ENCODE measurements around the gene LUC7L3. TPM values are rescaled to one million over a fixed set of nuclear protein-coding genes. Genes with fewer than 3 reads are reported as not detected.

The LUC7L3 gene
- total and polyA plus RNA-seq, 2 of the 13 experiments (the other 11 are each of a cell fraction or from before 2014, with no cell fraction given), result 108 to 120 TPM

GRCh38 chr17:50686494-50687199 lies 32.8 kb upstream of the LUC7L3 start (continued):
- TF ChIP-seq ZBED4 (CRISPR knock-in tag; IDR thresholded peaks at IDR 0.05; ENCODE audit: borderline replicate concordance), result peak; percentile 86
- TF ChIP-seq PRDM4 (CRISPR knock-in tag; IDR thresholded peaks at IDR 0.05; ENCODE audit: borderline replicate concordance), result no peak
- 0 out of 4 replicates have a peak, but pooled peaks of 1 of the 2 experiments have one; percentile 45 for TF ChIP-seq NR2F1 (CRISPR knock-in tag; IDR thresholded peaks at IDR 0.05)
- TF ChIP-seq HNRNPL (IDR thresholded peaks at IDR 0.05; ENCODE audit: low read depth, low read length), result peak; percentile 70; the same call in 1 of the 2 replicates
- TF ChIP-seq ZBTB43 (CRISPR knock-in tag; conservative IDR thresholded peaks at IDR 0.05), result no peak; the same call in 1 of the 2 replicates
- TF ChIP-seq, protein P1, sequence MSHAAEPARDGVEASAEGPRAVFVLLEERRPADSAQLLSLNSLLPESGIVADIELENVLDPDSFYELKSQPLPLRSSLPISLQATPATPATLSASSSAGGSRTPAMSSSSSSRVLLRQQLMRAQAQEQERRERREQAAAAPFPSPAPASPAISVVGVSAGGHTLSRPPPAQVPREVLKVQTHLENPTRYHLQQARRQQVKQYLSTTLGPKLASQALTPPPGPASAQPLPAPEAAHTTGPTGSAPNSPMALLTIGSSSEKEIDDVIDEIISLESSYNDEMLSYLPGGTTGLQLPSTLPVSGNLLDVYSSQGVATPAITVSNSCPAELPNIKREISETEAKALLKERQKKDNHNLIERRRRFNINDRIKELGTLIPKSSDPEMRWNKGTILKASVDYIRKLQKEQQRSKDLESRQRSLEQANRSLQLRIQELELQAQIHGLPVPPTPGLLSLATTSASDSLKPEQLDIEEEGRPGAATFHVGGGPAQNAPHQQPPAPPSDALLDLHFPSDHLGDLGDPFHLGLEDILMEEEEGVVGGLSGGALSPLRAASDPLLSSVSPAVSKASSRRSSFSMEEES (CRISPR knock-in tag; IDR thresholded peaks at IDR 0.05), result peak; percentile 54
- no peak for TF ChIP-seq CBX2 (IDR thresholded peaks at IDR 0.05; ENCODE audit: low read depth, low read length)
- no peak for TF ChIP-seq CBX2 (CRISPR knock-in tag; IDR thresholded peaks at IDR 0.05; ENCODE audit: low read depth)
- peak; percentile 37; the same call in 1 of the 2 replicates for TF ChIP-seq CEBPG (CRISPR knock-in tag; IDR thresholded peaks at IDR 0.05)
- peak; percentile 83; the same call in 1 of the 2 replicates for TF ChIP-seq CBFB (CRISPR knock-in tag; IDR thresholded peaks at IDR 0.05)
- no peak for TF ChIP-seq ZNF616 (CRISPR knock-in tag; IDR thresholded peaks at IDR 0.05; ENCODE audit: low read depth)
- TF ChIP-seq SNRNP70 (IDR thresholded peaks at IDR 0.05; ENCODE audit: low read depth, low read length), result no peak
- peak; percentile 95 for TF ChIP-seq POLR2AphosphoS5 (IDR thresholded peaks at IDR 0.05; ENCODE audit: low read depth, low read length)
- TF ChIP-seq RARG (CRISPR knock-in tag; IDR thresholded peaks at IDR 0.05; ENCODE audit: low read depth), result no peak
- TF ChIP-seq ZNF784 (CRISPR knock-in tag; IDR thresholded peaks at IDR 0.05; ENCODE audit: borderline replicate concordance), result peak; percentile 15; the same call in 1 of the 2 replicates
- TF ChIP-seq ZNF749 (CRISPR knock-in tag; IDR thresholded peaks at IDR 0.05; ENCODE audit: borderline replicate concordance), result peak; percentile 54; the same call in 1 of the 2 replicates
